ENCODE data around the gene JMJD6. TPM values are rescaled to one million over a fixed set of nuclear protein-coding genes. Genes with fewer than 3 reads are reported as not detected.
A peak's percentile ranks its signal among the peaks of the same experiment; 100 is the strongest.
"Not testable (repeated sequence)": the region's sequence is repeated elsewhere in the genome, so short reads cannot be mapped to it uniquely, and the experiment has no call there.

JMJD6 gene
- total RNA-seq, 1 donor = 48.5 TPM

DNA sequence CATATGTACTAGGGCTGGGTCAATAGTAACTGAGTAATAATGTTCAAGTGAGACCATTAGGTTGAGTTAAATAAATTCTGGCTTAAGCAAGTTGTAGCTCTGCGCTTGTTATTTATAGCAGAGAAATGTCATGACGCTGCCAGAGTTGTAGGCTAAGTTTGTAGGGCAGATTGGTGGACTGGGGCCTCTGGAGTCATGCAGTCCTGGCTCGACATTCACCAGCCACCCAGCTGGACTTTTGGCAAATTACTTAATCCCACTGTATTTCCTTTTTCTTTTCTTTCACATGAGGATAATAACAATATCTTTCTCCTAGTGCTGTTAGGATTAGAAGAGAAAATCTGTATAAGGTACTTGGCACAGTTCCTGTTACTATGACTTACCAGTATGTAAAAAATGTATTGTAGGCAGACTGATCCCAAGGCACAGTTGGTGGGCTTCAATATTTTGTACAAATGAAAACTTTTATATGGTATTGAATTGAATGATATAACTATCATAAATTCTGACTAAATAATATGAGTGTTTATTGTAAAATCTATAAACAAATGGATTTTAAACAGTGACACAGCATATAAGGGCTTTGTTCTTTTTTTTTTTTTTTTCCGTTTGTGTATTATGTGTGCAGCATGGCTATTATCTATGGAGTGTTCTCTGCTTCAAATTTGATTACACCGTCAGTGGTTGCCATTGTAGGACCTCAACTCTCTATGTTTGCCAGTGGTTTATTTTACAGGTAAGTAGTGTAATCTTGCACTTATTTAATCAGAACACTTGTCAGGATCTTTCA, 14.1 kb upstream of the JMJD6 start:
- no peaks in the 10 kb centered on the region for H3K9me3 ChIP-seq (ENCODE audit: low read depth, low read length)
- no peaks in the 10 kb centered on the region for H3K27me3 ChIP-seq (ENCODE audit: insufficient read depth, low read length)
- no peak overlapping the region for H3K4me3 ChIP-seq (ENCODE audit: low read length)
- H3K4me1 ChIP-seq (ENCODE audit: insufficient read depth, low read length) = peaks cover 16% of the 10 kb centered on the region

DNA sequence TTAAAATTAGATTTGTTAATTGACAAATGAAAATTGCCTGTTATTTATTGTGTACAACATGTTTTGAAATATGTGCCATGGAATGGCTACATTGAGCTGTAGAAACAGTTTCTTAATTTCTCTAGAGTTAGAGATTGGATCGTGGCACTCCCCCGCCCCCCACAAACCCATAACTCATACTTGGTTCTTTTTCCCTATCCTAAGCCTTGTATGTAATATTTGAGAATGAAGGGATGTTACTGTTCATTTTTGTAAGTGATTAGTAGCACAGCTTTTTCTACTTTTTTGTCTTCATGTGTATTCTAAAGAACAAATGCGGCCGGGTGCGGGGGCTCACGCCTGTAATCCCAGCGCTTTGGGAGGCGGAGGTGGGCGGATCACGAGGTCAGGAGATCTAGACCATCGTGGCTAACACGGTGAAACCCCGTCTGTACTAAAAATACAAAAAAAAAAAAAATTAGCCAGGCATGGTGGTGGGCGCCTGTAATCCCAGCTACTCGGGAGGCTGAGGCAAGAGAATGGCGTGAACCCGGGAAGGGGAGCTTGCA, 13.2 kb upstream of the JMJD6 start:
- H3K4me1 ChIP-seq (ENCODE audit: insufficient read depth, low read length) = peaks cover 25% of the 10 kb centered on the region
- not testable (repeated sequence) for H3K27me3 ChIP-seq (ENCODE audit: insufficient read depth, low read length); H3K4me3 ChIP-seq (ENCODE audit: low read length); H3K9me3 ChIP-seq (ENCODE audit: low read depth, low read length)

DNA sequence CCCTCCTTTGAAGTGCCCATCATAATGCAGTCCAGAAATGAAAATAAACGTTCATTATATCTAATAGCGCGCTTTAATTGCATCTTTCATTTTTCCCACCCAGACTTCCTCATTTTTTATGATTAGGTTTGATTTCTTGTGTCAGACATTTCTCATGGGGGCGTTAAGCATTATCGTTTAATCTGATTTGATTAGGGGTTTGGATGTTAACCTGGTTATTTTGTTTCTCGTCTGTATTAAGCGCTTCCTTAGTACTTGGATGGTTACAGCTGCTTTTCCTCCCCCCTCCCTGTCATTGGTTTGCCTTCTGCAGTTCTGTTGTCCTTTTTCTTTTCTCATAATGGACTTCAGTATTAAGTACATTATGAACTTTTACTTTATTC, 12.1 kb upstream of the JMJD6 start:
- peak overlapping the region; percentile 98 for H3K4me3 ChIP-seq (ENCODE audit: low read length)
- no peaks in the 10 kb centered on the region for H3K27me3 ChIP-seq (ENCODE audit: insufficient read depth, low read length)
- peaks cover 37% of the 10 kb centered on the region for H3K4me1 ChIP-seq (ENCODE audit: insufficient read depth, low read length)
- H3K9me3 ChIP-seq (ENCODE audit: low read depth, low read length) = no peaks in the 10 kb centered on the region

DNA sequence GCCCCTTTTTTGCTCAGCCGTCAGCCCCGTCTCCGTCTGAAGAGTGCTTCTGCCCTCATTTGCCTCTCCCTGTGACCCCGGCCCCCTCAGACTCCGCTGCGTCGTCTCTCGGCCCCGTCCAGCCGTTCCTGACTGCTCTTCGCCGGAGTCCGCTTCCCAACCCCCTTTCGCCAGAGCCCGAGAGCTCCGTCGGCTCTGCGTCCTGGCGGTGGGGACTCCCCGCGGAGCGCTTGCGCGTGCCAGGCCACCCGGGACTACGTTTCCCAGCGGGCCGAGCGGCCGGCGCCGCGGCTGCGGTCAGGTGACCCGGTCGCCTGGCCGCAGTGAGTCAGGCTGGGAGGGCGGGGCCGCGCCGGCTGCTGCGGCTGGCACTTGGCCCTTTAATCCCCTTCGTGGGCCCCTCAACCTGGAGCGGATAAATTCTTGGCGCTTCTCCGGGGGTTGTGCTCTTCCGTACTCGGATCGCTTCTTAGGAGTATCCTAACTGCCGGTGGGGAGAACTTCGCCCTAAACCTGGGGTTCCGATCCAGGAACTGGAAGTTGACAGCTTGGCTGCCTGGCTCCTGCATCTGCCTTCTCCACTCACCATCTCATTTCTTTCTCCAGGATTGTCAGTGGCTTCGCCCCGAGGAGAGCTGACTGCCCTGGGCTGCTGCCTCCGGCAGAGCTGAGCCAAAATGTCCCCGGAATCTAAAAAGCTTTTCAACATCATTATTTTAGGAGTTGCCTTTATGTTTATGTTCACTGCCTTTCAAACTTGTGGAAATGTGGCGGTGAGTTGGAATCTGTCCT, 11.5 kb upstream of the JMJD6 start, which contains the start of gene MFSD11:
MFSD11 (plus strand) TSS at position 444 of the 792 bp plus-strand sequence; CDS start at position 678, 234 bp downstream.
- Histone ChIP-seq H3K4me1 (ENCODE audit: insufficient read depth, low read length) (peaks cover 43% of the 10 kb centered on the region), H3K27me3 (ENCODE audit: insufficient read depth, low read length) (no peaks in the 10 kb centered on the region), H3K9me3 (ENCODE audit: low read depth, low read length) (no peaks in the 10 kb centered on the region), H3K4me3 (ENCODE audit: low read length) (peak within 1 kb of the TSS; percentile 98)

DNA sequence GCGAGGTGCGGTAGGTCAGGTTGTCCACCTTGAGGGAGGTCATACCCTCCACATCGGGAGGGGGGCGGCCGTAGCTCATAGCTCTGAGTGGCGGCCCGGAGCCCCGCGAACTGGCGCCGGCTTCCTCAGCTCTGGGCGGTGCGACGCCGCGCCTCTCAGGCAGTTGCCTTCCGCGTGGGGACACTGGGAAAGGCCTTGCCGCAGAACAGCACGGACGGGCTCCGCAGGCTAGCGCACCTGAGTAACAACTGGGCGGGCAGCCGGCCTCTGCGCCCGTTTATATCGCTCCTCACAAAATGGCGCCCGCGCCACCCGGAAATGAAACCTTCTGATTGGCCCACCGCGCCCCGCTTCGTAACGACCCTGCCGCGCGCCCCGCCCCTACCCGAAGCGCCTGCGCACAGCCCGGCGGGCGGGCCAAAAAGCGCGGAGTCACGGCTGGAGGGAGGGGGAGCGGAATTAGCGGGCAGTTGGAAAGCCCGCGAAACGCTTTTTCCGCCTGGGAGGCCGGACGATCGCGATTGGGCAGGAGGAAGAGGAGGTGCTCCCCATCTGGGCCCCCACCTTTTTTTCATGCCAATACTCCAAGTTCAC, 10.8 kb upstream of the JMJD6 start, which contains the start of gene SRSF2:
SRSF2 (minus strand) TSS at position 250 of the 594 bp plus-strand sequence; CDS start at position 79, 171 bp downstream.
- H3K4me3 ChIP-seq (ENCODE audit: low read length) = peak within 1 kb of the TSS; percentile 98
- no peaks in the 10 kb centered on the region for H3K27me3 ChIP-seq (ENCODE audit: insufficient read depth, low read length)
- H3K9me3 ChIP-seq (ENCODE audit: low read depth, low read length) = no peaks in the 10 kb centered on the region
- H3K4me1 ChIP-seq (ENCODE audit: insufficient read depth, low read length) = peaks cover 48% of the 10 kb centered on the region

DNA sequence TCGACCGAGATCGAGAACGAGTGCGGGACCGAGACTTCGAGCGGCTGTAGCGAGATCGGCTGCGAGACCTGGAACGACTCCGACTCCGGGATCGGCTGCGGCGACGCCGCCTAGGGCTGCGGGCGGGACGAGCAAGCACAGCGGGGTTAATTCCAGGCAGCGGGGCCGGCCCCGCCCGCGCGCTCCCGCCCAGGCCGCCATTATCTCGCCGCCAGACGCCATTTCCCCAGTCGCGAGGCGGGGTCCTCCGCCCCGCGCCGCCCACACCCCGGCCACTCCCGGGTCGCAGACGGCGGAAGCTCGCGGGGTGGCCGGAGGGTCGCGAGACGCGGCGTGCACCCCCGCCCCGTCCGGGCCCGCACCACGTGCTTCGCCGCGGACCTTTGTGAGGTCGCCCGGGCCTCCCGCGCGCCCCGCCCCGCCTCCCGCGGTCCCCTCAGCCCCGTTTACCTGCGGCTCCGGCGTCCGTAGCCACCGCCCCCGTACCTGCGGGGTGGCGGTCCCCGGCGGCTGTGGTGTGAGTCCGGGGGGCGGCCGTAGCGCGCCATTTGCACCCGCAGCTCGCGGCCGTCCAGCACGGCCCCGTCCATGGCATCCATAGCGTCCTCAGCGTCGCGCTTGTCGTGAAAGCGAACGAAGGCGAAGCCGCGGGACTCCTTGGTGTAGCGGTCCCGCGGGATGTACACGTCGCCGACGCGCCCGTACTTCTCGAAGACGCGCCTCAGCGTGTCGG, 10.1 kb upstream of the JMJD6 start:
- Histone ChIP-seq H3K4me1 (ENCODE audit: insufficient read depth, low read length) (peaks cover 54% of the 10 kb centered on the region), H3K4me3 (ENCODE audit: low read length) (peak overlapping the region; percentile 98), H3K9me3 (ENCODE audit: low read depth, low read length) (no peaks in the 10 kb centered on the region), H3K27me3 (ENCODE audit: insufficient read depth, low read length) (no peaks in the 10 kb centered on the region)

DNA sequence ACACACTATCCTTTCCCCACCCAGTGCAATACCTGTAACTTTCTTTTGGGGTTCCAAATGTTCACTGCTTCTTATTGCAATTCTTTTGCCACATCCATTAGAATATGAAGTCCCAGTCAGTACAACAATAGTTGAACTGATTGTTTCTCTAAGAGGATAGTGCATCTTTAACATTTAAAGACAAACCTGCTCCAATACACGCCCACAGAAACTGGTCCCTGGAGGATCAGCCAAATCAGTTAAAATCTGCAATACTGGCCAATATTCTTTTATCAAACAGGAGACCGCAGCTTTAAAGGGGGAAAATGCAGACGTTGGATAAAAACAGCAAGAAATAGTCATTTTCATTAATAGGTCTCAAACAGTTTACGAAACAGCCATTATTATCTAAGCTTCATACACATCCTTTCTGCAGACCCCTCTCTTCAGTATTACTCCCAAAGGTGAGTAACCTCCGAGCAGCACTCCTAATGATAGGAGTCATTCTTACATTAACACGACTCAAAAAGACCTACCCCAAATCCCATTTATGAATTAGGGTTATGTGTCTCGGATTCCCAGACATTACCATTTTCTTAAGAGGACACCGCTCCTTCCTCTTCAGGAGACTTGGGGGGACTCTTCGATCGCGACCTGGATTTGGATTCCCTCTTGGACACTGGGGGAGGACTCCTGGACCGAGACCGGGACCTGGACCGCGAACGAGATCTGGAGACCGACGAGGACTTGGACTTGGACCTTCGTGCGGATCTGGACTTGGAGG, 9.4 kb upstream of the JMJD6 start:
- peak overlapping the region; percentile 98 for H3K4me3 ChIP-seq (ENCODE audit: low read length)
- peaks cover 54% of the 10 kb centered on the region for H3K4me1 ChIP-seq (ENCODE audit: insufficient read depth, low read length)
- no peaks in the 10 kb centered on the region for H3K27me3 ChIP-seq (ENCODE audit: insufficient read depth, low read length)

DNA sequence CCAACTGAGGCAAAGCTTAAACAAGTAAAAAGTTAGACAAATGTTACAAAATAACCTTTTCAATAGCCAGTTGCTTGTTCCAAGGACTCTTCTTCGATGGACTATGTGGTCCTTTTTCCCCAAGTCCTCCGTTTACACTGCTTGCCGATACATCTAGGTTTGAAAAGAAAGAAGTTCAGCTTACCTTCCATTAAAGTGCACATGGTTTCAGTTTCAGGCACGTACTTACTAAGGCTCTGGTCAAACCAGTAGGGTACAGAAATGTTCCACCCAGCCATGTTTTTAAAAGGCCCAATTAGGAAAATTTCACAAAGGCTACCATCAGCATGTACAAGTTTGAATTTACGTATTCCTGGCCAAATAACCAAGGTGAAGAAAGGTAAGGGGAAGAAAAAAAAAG, 8.6 kb upstream of the JMJD6 start:
- H3K4me3 ChIP-seq (ENCODE audit: low read length) = peak overlapping the region; percentile 8
- H3K4me1 ChIP-seq (ENCODE audit: insufficient read depth, low read length) = peaks cover 55% of the 10 kb centered on the region
- no peaks in the 10 kb centered on the region for H3K9me3 ChIP-seq (ENCODE audit: low read depth, low read length)
- no peaks in the 10 kb centered on the region for H3K27me3 ChIP-seq (ENCODE audit: insufficient read depth, low read length)

More for the DNA sequence above, 9.4 kb upstream of the JMJD6 start:
- H3K9me3 ChIP-seq (ENCODE audit: low read depth, low read length) = no peaks in the 10 kb centered on the region

DNA sequence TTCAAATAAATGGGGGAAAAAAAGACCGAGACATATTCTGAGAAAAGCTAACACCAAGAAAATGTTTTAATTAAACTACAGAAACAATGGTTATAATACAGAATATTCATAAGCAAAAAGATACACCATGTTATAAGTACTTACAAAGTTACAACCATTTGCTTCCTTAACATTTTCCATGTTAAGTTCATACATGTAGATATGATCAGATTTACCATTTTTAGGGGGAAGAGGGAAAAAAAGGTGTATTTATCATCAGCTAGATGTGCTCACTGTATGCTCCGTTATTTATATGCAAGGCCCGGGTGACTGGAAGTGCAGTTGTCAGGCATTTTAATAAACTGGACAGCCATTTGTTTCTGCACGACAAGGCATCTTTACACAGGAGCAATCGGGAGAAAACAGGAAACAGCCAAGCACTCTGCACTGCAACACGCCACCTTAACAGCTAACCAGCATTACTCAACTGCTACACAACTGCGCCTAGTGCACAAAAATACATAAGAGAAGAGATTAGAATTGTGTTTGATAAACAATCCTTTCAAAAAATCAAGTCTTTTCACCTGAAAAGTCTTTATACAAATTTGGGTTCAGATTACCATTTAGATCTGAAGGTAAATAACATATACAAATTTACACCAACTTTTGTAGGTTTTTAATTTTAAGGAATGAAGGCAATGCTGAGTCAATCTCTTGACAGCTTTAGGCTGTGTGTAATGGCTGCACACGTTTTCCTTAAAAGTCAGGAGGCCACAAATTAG, 7.9 kb upstream of the JMJD6 start:
- Histone ChIP-seq H3K9me3 (ENCODE audit: low read depth, low read length) (no peaks in the 10 kb centered on the region), H3K4me1 (ENCODE audit: insufficient read depth, low read length) (peaks cover 62% of the 10 kb centered on the region), H3K4me3 (ENCODE audit: low read length) (no peak overlapping the region), H3K27me3 (ENCODE audit: insufficient read depth, low read length) (no peaks in the 10 kb centered on the region)

DNA sequence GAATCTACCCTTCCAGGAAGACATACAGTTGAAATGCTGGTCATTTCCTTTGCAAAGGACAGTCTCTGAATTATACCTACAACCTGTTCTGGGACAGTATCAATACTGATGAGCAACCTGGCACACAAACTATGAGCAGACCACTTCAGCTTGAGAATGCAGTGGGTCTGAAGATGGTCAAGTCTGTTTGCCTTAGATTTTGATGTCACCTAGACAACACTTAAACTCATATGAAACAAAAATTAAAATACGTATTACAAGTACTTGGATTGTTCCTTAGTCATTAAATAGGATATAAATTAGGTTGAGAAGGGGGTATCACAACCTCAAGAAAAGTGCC, 7.2 kb upstream of the JMJD6 start:
- H3K4me3 ChIP-seq (ENCODE audit: low read length) = no peak overlapping the region

DNA sequence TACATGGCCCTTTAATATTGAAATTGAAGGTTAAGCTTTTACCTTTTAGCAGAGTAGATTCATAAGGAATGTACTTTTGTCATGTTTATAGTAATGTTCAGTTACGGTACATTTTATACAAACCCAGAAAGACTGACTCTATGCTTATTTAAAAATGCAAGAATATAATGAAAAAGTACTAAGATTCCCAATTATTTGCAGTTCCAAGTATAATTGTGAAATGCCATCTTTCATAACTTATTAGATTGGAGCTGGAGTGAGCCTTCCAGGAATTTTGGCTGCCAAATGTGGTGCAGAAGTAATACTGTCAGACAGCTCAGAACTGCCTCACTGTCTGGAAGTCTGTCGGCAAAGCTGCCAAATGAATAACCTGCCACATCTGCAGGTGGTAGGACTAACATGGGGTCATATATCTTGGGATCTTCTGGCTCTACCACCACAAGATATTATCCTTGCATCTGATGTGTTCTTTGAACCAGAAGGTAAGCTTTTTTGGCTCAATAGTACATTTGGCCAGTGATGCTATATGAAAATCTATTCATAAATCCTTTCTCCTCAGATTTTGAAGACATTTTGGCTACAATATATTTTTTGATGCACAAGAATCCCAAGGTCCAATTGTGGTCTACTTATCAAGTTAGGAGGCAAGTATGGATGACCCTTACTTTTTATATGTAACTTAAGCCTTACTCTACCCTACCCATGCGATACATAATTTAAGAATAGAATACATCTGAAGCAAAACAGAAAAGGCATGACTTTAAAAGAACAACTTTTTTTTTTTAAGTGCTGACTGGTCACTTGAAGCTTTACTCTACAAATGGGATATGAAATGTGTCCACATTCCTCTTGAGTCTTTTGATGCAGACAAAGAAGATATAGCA, 6.6 kb upstream of the JMJD6 start:
- Histone ChIP-seq H3K4me1 (ENCODE audit: insufficient read depth, low read length) (peaks cover 65% of the 10 kb centered on the region), H3K4me3 (ENCODE audit: low read length) (no peak overlapping the region), H3K27me3 (ENCODE audit: insufficient read depth, low read length) (no peaks in the 10 kb centered on the region), H3K9me3 (ENCODE audit: low read depth, low read length) (no peaks in the 10 kb centered on the region)

More for the DNA sequence above, 7.2 kb upstream of the JMJD6 start:
- no peaks in the 10 kb centered on the region for H3K27me3 ChIP-seq (ENCODE audit: insufficient read depth, low read length)
- H3K4me1 ChIP-seq (ENCODE audit: insufficient read depth, low read length) = peaks cover 64% of the 10 kb centered on the region
- no peaks in the 10 kb centered on the region for H3K9me3 ChIP-seq (ENCODE audit: low read depth, low read length)

DNA sequence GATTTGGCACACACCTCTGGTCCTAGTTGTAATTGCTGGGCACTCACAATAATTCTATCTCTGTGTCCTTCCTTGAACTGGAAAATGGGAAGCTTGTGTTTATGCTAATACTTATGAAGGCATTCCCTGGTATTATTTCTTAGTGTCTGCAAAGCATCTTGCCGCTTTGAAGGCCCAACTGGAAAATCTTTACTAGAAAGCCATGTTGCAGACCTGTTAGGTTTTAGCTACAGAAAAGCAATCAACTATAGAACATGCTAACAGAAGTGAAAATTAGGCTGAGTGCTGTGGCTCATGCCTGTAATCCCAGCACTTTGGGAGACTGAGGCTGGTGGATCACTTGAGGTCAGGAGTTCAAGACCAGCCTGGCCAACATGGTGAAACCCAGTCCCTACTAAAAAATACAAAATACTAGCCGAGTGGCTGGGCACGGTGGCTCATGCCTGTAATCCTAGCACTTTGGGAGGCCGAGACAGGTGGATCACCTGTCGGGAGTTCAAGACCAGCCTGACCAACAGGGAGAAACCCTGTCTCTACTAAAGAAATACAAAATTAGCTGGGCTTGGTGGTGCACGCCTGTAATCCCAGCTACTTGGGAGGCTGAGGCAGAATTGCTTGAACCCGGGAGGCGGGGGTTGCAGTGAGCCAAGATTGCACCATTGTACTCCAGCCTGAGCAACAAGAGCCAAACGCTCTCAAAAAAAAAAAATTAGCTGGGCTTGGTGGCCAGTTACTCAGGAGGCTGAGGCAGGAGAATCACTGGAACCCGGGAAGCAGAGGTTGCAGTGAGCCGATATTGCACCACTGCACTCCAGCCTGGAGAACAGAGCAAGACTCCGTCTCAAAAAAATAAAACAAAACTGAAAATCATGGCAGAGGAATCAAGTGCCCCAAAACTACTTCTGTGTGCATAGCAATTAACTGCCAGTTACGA, 5.7 kb upstream of the JMJD6 start:
- peaks cover 73% of the 10 kb centered on the region for H3K4me1 ChIP-seq (ENCODE audit: insufficient read depth, low read length)
- not testable (repeated sequence) for H3K27me3 ChIP-seq (ENCODE audit: insufficient read depth, low read length); H3K9me3 ChIP-seq (ENCODE audit: low read depth, low read length); H3K4me3 ChIP-seq (ENCODE audit: low read length)

All from mononuclear cell (primary cell).